ENCODE results near the gene C1RL.
"Not testable (repeated sequence)": the region's sequence is repeated elsewhere in the genome, so short reads cannot be mapped to it uniquely, and the experiment has no call there.

C1RL gene

GRCh38 chr12:7054925-7055324, 54.1 kb downstream of the C1RL start:
- POLR2A ChIA-PET, result no interaction called here
- no peak overlapping the region for H3K4me3 ChIP-seq (ENCODE audit: low read depth, low read length)
- CTCF ChIA-PET, result interaction anchor here (1.3 to 13.4 kb wide), 5 partner anchors 11 to 56 kb away, joined by 4 to 217 read pairs (median 8); partner anchors contain the start of genes C1R and C1RL
- DNase-seq (ENCODE audit: low read depth, low spot score), result no peak
- no peak for TF ChIP-seq CTCF (IDR thresholded peaks at IDR 0.05; ENCODE audit: insufficient read depth, low read length, missing control alignments)

- CTCF ChIA-PET, result interaction anchor here (1.4 to 1.9 kb wide), 4 partner anchors 10 to 63 kb away, joined by 3 to 7 read pairs (median 6); partner anchors contain the start of gene C1S
- H3K4me3 ChIP-seq (ENCODE audit: low read depth, low read length); DNase-seq (ENCODE audit: low read depth, low spot score); POLR2A ChIA-PET: not testable (repeated sequence)
These were observed 59.0 kb downstream of the C1RL start for GRCh38 chr12:7049973-7050372.

GRCh38 chr12:7049445-7049951, 59.5 kb downstream of the C1RL start:
- H3K4me3 ChIP-seq (ENCODE audit: low read depth, low read length); DNase-seq (ENCODE audit: low read depth, low spot score); POLR2A ChIA-PET: not testable (repeated sequence)
- CTCF ChIA-PET, result interaction anchor here (0.7 to 1.6 kb wide), 3 partner anchors 11 to 60 kb away, joined by 3 to 7 read pairs (median 4); partner anchors contain the start of genes C1R, C1RL and C1S

GRCh38 chr12:7047306-7047705, 61.7 kb downstream of the C1RL start:
- ChIA-PET CTCF (interaction anchor here (0.6 to 1.2 kb wide), 5 partner anchors 10 to 94 kb away, joined by 3 to 6 read pairs (median 3); partner anchors contain the start of gene C1RL), POLR2A (no interaction called here)
- DNase-seq (ENCODE audit: low read depth, low spot score), result no peak
- TF ChIP-seq CTCF (IDR thresholded peaks at IDR 0.05; ENCODE audit: insufficient read depth, low read length, missing control alignments), result no peak
- no peak overlapping the region for H3K4me3 ChIP-seq (ENCODE audit: low read depth, low read length)

GRCh38 chr12:7046383-7047105, 62.5 kb downstream of the C1RL start:
- CTCF ChIA-PET, result interaction anchor here (0.8 to 1.2 kb wide), 4 partner anchors 11 to 85 kb away, joined by 3 to 6 read pairs (median 3); partner anchors contain the start of genes C1RL and C1S
- DNase-seq (ENCODE audit: low read depth, low spot score), result no peak
- POLR2A ChIA-PET, result no interaction called here

GRCh38 chr12:7045913-7046312, 63.1 kb downstream of the C1RL start:
- ChIA-PET CTCF (interaction anchor here (0.8 kb wide), 1 partner anchor 15 kb away, joined by 3 read pairs; the partner anchor contains the start of gene C1S), POLR2A (no interaction called here)
- TF ChIP-seq CTCF (IDR thresholded peaks at IDR 0.05; ENCODE audit: insufficient read depth, low read length, missing control alignments), result no peak
- DNase-seq (ENCODE audit: low read depth, low spot score), result no peak
- H3K4me3 ChIP-seq (ENCODE audit: low read depth, low read length), result no peak overlapping the region

More at GRCh38 chr12:7046383-7047105, 62.5 kb downstream of the C1RL start:
- H3K4me3 ChIP-seq (ENCODE audit: low read depth, low read length), result no peak overlapping the region
- TF ChIP-seq CTCF (IDR thresholded peaks at IDR 0.05; ENCODE audit: insufficient read depth, low read length, missing control alignments), result no peak
